GM23248 (cell line): Measurements from ENCODE around the gene TULP4.

Experiments
- EZH2 ChIP-seq: fragments of 200-600 bp; sonication (generic); IDR thresholded peaks from 2 replicates; pipeline ENCODE4 v1.6.1; 2018; ENCODE audit warnings: antibody characterized with exemption, mild to moderate bottlenecking; ENCODE audit not compliant: insufficient read depth, poor library complexity, severe bottlenecking
- EZH2phosphoT487 ChIP-seq: fragments of 200-600 bp; sonication (generic); IDR thresholded peaks from 2 replicates; pipeline ENCODE4 v1.6.1; 2018; ENCODE audit warnings: antibody characterized with exemption, moderate library complexity, mild to moderate bottlenecking, low read depth; ENCODE audit not compliant: insufficient read depth

GRCh38 chr6:158439255-158439654 is 127.0 kb downstream of the TULP4 start:
- no peak for TF ChIP-seq EZH2phosphoT487
- no peak for TF ChIP-seq EZH2
